T follicular helper cell (primary cell): ENCODE measurements around the gene CLDN9.

Experiments used
- DNase-seq: peaks from one replicate; pipeline ENCODE4 v3.0.0-alpha.2; 2020; ENCODE audit warnings: low read depth

The CLDN9 gene

GRCh38 chr16:3019594-3020246 is 7.0 kb downstream of the CLDN9 start:
- no peak for DNase-seq

DNA sequence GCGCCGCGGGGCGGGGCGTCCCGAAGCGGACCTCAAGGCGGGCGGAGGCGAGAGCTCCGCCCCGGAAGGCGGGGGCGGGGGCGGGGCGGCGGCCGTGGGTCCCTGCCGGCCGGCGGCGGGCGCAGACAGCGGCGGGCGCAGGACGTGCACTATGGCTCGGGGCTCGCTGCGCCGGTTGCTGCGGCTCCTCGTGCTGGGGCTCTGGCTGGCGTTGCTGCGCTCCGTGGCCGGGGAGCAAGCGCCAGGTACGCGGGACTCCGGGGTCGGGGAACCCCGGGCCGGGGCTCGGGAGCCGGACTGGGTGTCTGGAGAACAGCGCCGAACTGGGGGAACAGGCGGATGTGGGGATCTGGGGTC is 7.5 kb downstream of the CLDN9 start, which contains the start of gene TNFRSF12A:
TNFRSF12A (plus strand) TSS at position 122 of the 357 bp plus-strand sequence; CDS start at position 152, 30 bp downstream.
- peak; percentile 44 for DNase-seq

DNA sequence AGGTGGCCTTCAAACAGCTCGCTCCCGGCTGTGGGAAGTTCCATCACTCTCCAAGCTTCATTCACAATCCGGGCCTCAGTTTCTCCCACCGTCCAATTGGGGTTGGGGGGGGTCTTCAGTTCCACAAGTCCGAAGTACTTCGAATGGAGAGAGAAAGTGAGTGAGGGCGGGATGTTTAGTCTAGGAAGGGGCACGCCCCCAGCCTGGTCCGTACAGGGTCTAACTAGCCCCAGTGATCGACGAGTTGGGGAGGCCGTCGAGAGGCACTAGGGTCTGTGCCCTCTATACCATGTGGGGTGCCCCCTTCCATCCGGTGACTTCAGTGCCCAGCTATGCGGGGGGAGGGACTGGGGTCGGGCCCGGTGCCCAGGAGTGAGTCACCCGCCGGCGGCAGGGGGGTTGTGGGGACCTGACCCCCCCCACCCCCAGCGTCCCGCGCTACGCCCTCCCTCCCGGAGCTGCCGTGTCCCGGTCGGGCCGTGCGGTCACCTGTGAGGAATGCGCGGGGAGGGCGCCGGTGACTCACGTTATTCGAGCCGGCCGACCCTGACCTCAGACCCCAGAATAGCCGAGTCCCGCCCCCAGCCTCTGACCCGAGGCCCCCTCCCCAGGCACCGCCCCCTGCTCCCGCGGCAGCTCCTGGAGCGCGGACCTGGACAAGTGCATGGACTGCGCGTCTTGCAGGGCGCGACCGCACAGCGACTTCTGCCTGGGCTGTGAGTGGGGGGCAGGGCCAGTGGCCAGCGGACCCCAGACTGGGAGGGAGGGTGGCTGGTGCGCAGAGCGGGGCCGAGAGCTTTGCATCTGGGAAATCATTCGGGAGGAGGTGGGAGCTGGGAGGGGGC is 8.1 kb downstream of the CLDN9 start:
- DNase-seq = peak; percentile 67

- DNase-seq = peak; percentile 75
Observed at GRCh38 chr16:3021449-3022207, 8.9 kb downstream of the CLDN9 start.

- DNase-seq = peak; percentile 72
Observed at GRCh38 chr16:3022208-3022683, 9.5 kb downstream of the CLDN9 start.

- DNase-seq = no peak
Observed at GRCh38 chr16:3022684-3023414, 10.1 kb downstream of the CLDN9 start.

- DNase-seq = no peak
Observed at GRCh38 chr16:3023415-3023668, 10.6 kb downstream of the CLDN9 start.

DNA sequence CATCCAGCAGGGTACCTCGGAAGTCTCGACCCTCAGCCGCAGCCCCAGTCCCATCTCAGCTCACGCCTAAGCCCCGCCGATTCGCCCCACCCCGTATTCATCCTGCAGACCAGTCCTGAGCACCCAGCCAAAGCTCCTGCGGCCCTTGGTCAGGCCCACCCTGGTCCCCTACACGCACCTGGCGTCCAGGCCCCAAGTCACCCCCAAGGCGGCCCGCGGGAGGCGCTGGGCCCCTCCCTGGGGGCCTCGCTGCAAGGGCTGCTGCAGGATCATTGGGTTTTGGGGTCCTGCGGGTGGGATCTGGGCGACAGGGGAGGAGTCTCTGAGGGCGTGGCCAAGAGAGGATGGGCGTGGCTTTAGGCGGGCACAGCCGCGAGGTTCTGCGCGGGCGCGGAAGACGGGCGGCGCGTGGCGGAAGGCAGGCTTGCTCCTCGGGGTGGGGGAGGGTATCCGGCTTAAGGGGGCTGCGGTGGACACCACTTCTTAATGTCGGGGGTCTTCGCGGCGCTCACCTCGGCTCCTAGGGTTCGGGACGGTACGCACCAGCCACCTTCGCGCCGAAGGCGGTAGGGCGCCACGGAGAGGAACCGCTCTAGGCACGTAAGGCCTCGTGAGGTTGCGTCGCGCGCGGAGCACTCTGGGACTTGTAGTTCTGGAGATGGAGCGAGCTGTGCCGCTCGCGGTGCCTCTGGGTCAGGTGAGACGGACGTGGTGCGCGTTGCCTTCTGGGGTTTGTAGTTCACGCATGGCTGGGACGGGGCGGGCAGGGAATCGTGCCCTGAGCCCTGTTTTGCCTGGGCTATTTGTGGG is 11.2 kb downstream of the CLDN9 start, which contains the start of the genes HCFC1R1 and THOC6:
HCFC1R1 (minus strand) TSS at position 274 of the 810 bp plus-strand sequence; CDS start at position 273, 1 bp downstream.
THOC6 (plus strand) TSS at position 367 of the 810 bp plus-strand sequence; CDS start at position 659, 292 bp downstream.
- DNase-seq = peak; percentile 94

- no peak for DNase-seq
Observed at GRCh38 chr16:3025032-3026002, 12.6 kb downstream of the CLDN9 start.

- DNase-seq = no peak
Observed at GRCh38 chr16:3026003-3026378, 13.3 kb downstream of the CLDN9 start.

DNA sequence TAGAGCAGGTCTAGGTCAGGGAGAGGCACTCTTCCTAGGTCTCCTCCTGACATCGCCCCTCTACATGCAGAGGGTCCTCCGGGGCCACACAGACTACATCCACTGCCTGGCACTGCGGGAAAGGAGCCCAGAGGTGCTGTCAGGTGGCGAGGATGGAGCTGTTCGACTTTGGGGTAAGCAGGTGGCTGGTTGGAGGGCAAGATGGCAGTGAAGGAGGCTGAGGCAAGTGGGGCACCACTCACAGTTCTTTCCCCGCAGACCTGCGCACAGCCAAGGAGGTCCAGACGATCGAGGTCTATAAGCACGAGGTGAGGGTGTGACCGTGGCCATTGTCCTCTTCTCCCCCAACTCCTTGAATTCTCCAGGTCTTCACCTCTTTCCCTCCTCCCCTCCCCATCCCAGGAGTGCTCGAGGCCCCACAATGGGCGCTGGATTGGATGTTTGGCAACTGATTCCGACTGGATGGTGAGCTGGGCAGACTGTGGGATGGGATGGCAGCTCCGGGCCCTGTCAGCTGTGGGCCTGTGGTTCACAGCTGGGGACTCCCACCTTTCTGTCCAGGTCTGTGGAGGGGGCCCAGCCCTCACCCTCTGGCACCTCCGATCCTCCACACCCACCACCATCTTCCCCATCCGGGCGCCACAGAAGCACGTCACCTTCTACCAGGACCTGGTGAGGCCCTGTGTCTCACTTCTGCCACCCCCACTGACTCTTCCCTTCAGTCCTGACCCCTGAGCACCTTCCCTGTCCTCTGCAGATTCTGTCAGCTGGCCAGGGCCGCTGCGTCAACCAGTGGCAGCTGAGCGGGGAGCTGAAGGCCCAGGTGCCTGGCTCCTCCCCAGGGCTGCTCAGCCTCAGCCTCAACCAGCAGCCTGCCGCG is 14.1 kb downstream of the CLDN9 start:
- no peak for DNase-seq

GRCh38 chr16:3027489-3027795 is 14.7 kb downstream of the CLDN9 start:
- DNase-seq = no peak

GRCh38 chr16:3027983-3028715 is 15.4 kb downstream of the CLDN9 start:
- peak; percentile 82 for DNase-seq

GRCh38 chr16:3028716-3029319 is 16.1 kb downstream of the CLDN9 start:
- no peak for DNase-seq

DNA sequence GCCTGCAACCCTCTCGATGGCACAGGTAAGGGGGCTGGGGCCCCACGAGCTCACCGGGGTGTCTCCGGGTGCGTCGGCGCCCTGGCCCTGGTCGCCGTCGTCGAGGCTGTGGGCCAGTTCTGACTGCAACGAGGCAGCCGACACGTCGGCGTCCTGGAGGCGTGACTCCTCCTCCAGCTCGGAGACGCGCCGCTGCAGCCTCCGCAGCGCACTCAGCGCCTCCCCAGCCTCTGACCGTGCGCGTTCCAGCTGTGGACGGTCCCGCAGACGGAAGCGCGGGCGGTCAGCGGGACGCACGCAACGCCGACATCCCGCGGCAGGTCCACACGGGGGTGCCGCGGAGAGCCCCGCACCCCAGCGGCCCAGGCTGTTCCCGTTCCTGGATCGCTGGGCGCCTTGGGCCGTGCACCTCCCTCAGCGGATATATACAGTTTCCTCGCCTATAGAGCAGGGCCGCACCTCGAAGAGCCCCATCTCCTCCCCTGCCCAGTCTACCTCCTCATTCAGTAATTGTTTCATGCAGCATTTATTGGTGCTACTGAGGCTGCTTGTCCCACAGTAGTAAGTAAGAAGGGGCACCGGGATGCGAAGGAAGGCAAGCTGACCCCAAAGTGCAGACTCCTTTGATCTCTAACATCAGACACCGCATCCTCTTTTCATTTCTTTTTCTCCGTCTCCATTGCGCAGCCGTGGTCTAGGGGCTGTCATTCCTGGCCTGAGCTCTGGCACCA is 16.9 kb downstream of the CLDN9 start:
- no peak for DNase-seq

DNA sequence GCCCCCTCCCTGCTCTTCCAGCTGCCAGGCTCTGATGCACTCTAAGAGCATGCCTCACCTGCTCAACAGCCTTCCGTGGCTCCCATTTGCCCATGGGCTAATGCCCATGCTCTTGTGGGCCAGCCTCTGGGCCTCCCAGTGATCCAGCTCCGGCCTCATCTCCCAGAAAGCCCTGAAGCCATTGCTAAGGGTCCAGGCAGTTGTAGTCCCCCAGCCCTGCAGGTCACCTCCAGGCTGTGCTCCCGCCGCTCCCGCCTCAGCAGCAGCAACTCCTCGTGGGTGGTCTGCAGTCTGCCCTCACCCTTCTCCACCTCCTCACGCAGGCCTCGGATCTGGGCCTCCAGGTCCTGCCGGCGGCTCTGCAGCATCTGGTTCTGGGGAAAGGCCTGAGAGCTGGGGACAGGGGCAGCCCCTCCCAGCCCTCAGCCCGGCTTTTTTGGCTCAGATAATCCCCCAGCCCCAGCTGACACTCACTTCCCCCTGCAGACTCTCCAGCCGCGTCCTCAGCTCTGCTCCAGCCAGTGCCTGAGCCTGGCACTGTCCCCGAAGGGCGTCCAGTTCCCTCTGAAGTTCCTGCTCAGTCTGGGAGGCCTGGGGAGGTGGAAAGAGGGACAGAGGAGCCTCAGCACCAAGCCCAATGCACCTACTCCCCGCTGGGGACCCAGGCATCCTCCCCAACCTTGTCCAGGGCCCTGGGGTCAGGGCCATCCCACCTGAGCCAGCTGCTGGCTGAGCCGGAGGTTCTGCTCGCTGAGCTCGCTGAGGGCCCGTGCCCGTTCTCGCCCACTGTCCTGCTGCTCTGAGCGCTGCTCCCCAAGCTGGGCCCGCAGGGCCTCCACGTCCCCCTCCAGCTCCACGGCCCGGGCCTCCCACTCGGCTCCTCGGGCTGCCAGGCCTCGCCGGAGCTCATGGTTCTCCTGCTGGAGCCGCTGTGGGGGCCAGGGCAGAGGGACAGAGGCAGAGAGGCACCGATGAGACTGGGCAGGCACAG is 17.8 kb downstream of the CLDN9 start:
- DNase-seq = no peak
